Measurements from ENCODE around the gene PADI3. TPM values are rescaled to one million over a fixed set of nuclear protein-coding genes. Genes with fewer than 3 reads are reported as not detected.

The PADI3 gene
- polyA plus RNA-seq, 3 donors: 0.06 to 0.25 TPM; not detected in 1

DNA sequence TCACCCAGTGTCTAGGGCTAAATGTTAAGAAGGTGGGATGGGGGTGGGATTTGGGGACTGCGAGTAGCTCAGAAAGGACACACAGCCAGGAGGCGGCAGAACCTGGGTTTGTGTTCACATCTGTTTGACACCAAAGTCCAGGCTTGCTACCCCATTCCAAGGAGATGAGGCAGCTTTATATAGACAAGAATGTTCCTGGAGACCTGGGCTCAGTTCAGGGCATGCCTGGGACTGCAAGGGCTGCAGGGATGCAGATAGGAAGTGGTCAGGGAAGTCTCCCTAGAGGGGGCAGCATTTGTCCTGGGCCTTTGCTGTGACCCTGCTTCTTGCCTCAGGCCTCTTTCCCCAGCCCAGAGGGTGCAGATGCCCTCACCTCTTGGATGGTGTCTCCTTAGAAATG lies 16.3 kb downstream of the PADI3 start:
- DNase-seq (ENCODE audit: low read depth in 3 of 3, low spot score in 2 of 3): no peak

DNA sequence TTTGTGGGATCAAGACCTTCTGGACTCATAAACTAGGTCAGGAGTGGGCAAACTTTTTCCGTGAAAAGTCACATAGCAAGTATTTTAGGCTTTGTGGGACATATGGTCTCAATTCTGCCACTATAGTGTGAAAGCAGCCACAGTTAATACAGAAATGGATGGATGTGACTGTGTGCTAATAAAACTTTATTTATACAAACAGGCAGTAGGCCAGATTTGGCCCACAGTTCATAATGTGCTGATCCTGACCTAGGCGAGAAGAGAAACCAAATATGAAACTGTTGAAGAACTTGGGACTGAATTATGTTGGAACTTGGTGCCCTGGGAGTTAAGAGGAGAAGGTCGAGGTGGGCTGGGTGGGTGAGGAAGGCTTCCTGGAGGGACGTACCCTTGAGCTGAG lies 17.1 kb downstream of the PADI3 start:
- DNase-seq (ENCODE audit: low read depth in 3 of 3, low spot score in 2 of 3): no peak

DNA sequence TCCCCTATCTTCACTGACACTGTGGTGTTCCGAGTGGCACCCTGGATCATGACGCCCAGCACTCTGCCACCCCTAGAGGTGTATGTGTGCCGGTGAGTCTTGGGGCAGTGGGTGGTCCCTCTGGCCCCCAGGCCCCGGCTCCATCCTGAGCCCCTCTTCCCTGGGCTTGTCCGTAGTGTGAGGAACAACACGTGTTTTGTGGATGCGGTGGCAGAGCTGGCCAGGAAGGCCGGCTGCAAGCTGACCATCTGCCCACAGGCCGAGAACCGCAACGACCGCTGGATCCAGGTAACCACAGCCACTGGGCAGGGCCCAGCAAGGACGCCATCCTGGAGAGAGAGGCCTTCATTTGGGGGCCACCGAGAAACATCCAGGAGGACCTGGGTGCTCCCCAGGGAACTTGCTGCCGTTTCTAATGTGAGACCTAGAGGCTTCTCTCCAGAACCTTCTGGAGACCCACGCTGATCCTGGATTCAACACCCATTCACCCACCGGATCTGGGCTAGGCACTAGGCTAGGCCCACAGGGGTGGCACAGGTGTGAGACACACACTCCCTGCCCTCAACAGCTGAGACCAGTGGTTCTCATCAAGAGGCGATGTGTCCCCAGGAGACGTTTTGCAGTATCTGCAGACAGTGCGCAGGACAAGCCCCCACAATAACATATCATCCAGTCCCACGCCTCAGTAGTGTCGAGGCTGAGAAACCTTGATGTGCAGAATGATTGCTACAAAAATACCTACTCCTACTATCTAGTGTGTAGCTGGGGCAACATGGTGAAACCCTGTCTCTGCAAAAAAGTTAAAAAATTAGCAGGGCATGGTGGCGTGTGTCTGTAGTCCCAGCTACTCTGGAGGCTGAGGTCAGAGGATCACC lies 22.2 kb downstream of the PADI3 start:
- DNase-seq (ENCODE audit: low read depth in 3 of 3, low spot score in 2 of 3): no peak

DNA sequence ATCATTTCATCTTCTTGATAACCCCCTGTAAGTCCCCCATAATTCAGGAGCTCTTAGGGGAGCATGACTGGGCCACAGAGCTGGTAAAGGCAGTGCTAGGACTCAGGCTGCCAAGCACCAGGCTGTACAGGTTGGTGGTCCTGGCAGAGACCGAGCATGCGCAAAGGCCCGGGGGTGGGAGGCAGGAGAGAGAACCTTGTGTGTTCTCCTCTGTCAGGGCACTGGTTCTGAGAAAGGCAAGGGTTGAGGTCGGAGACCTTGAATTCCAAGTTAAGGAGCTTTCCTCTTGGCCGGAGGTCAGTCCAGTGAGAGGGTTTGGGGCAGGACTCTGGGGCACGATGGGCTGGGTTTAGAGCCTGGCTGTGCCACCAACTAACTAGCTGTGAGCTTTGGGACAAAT lies 23.2 kb downstream of the PADI3 start:
- DNase-seq (ENCODE audit: low read depth in 3 of 3, low spot score in 2 of 3): no peak

DNA sequence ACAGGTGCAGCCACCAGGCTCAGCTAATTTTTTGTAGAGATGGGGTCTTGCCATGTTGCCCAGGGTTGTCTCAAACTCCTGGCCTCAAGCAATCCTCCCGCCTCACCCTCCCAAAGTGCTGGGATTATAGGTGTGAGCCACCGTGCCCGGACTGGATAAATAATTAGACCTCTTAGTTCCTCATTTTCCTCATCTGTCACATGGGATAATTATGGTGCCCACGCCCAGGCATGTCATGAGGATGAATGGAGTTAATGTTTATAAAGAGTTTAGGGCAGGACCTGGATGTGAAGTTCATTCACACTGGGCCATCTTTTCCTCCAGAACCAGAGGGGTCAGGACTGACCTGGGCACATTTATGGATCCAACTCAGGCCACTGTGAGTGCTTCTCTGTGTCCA lies 23.7 kb downstream of the PADI3 start:
- DNase-seq (ENCODE audit: low read depth in 3 of 3, low spot score in 2 of 3): no peak

DNA sequence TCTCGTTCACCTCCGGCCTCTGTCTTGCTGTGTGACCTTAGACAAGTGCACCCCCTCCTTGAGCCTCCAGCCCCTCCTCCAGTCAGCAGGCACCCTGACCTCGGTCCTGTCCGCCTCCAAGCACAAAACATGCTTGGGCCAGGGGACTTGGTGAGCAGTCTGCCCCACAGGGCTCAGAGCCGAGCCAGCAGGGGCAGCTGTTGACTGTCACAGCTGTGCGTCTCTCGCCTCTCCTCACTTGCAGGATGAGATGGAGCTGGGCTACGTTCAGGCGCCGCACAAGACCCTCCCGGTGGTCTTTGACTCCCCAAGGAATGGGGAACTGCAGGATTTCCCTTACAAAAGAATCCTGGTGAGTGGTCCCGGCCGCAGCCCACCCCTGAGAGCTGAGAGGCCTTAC lies 24.2 kb downstream of the PADI3 start:
- DNase-seq (ENCODE audit: low read depth in 3 of 3, low spot score in 2 of 3): no peak

DNA sequence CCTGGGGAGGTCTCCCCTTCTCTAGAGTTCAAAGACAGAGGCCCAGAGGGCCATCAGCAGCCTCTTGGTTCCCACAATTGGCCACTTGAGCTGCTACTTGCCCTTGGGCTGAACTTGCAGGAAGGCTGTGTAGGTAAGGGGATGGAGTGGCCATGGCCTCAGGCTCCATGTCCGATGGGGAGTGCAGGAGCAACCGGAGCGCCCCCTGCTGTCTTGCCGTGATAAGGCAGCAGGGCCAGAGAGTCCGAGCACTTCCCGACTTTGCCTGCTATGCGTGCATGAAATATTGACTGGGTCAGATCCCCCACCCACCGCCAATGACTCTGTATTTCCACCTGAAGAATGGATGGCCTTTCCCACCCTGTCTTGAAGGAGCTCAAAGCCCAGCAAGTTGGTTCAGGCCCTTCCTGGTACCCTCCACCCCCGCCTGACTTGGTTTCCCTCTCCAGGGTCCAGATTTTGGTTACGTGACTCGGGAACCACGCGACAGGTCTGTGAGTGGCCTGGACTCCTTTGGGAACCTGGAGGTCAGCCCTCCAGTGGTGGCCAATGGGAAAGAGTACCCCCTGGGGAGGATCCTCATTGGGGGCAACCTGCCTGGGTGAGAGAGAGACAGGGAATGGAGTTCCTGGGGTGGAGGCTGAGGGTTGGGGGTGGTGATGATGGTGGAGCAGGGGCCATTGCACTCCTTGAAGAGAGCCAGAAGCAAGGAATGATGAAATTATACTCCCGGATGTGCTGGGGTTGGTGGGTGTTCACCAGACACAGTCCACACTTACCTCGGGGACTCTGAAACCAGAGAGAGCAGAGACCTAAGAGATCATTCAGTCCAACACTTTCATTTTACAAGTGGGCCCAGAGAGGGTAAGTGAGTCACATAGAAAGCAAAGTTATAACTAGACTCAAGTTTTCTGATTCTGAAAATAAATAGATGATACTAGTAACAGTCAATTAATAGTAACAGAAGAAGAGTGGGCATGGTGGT lies 25.6 kb downstream of the PADI3 start:
- peak in 1 of 3 donors; percentile 18 for DNase-seq (ENCODE audit: low read depth in 3 of 3, low spot score in 2 of 3)

DNA sequence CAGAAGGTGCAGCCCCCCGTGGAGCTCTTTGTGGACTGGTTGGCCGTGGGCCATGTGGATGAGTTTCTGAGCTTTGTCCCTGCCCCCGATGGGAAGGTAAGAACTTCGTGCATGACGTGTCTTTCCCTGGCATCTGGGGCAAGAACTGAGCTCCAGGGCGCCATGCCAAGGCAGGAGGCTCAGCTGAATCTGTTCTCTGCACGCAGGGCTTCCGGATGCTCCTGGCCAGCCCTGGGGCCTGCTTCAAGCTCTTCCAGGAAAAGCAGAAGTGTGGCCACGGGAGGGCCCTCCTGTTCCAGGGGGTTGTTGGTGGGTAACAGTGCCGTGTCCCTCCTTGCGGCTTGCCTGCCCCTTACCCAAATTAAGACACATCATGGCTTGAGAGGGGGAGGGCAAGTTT lies 27.7 kb downstream of the PADI3 start:
- DNase-seq (ENCODE audit: low read depth in 3 of 3, low spot score in 2 of 3): no peak

DNA sequence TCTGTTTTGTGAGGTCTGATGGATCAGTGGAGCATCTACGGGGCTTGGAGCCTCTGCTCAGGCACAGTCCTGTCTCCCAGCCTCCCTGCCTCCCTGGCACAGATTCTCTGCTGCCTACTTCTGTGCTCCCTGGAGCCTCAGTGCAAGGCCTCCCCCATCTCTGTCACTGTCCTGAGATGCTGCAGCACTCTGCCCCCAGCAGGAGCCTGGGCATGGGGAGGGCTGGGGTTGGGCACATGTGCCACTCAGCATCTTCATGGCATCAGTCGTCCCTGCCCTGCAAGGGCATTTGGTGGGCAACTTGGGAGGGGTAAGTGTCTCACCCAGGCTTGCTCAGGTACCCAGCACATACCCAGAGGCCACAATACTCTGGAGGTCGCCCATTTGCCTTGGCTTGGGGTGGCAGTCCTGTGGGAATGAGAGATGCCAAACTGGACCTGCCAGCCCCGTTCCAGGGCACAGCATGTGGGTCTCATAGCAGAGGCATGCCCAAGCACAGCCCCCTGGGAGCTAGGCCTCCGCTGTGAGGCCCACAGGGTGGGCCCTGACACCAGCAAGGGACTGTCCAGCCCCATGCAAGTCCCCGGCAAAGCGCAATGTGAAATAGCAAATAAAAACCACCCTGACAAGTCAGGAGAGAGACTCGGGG lies 28.7 kb downstream of the PADI3 start:
- no peak for DNase-seq (ENCODE audit: low read depth in 3 of 3, low spot score in 2 of 3)

DNA sequence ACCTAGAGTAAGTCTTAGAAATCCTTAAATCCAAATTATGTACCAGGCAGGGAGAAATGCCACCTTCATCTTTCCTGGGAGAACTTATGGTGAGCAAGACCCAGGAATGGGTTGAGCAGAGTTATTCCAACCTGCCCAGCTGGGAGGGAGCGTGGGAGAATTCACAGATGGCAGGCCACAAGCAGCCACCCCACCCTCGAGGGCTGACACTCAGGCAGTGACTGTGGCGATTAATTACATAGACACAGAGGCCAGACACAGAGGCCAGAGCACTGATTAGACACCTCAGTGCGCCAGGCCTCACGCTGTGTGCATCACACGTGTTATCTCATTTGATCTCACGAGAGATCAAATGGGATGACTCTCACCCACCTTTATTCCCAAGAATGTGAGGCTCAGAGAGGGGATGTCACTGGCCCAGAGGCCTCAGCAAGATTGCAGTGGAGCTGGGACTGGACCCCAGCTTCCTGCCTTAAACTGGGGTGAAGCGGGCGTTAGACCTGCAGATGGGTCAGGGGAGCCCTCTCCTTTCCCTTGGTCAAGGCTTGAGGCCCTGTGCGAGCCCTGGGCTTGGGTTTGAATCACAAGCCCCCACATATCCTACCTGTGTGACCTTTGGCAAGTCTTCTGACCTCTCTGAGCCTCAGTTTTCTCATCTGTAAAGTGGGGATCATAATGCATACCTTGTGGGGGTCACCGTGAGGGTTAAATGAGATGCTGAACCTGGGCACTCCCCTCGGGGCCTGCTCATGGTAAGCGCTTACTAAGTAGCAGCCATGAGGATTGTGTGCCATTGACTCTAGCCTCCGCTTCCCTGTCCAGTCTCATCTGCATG lies 30.3 kb downstream of the PADI3 start:
- no peak for DNase-seq (ENCODE audit: low read depth in 3 of 3, low spot score in 2 of 3)

DNA sequence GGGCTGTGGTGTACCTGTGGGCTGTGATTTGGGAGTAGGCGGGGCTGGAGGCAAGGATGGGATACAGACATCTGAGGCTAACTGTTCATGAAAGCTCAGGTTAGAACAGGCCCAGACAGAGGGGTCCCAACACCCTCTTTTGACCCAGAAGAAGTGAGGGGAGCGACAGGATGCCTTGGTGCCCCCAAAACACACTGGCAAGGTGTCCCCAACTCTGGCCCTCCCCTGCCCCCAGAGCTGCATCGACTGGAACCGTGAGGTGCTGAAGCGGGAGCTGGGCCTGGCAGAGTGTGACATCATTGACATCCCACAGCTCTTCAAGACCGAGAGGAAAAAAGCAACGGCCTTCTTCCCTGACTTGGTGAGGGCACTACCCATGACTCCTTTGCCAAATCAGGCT lies 31.5 kb downstream of the PADI3 start:
- no peak for DNase-seq (ENCODE audit: low read depth in 3 of 3, low spot score in 2 of 3)

DNA sequence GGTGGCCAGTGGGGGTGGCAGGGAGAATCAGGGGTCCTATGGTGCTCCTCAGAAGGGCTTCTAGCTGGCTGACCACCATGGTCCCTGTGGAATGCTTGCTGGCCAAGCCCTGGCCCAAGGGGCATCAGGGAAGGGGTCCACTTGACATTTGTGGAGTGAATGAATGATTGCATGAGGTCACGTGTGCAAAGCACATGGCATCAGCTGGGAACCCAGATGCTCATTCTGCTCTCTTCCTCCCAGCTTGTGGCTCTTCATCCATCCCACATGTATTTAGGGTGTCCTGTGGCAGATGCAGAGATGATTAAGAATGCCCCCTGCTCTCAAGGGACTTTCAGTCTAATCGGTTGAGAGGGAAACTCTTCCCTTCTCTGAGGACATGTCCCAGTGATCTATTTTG lies 32.0 kb downstream of the PADI3 start:
- DNase-seq (ENCODE audit: low read depth in 3 of 3, low spot score in 2 of 3): no peak

DNA sequence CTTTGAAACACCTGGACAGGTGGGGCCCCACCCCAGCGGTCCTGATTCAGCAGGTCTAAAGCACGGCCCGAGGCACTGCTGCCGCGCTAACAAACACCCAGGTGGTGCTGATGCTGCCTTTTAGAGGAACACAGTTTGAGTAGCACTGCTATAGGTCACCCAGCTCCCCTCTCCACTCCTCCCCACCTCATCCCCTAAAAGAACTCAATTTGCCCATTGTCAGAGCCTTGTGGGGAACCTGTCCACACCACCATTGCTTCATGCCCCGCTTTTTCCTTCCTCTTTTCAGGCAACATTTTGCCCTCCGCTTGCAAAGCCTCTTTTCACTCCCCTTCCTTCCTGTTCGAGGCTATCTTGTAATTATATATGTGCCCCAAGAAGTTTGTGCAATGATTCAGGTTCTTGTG lies 32.9 kb downstream of the PADI3 start:
- no peak for DNase-seq (ENCODE audit: low read depth in 3 of 3, low spot score in 2 of 3)

DNA sequence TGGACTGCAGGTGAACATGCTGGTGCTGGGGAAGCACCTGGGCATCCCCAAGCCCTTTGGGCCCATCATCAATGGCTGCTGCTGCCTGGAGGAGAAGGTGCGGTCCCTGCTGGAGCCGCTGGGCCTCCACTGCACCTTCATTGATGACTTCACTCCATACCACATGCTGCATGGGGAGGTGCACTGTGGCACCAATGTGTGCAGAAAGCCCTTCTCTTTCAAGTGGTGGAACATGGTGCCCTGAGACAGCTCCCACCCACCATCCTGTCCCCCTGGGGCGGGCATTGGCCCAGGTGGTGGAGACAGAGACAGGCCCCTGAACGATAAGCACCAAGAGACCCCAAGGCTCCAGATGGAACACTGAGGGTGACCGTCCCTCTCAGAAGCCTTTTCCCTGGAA lies 33.9 kb downstream of the PADI3 start:
- no peak for DNase-seq (ENCODE audit: low read depth in 3 of 3, low spot score in 2 of 3)

DNA sequence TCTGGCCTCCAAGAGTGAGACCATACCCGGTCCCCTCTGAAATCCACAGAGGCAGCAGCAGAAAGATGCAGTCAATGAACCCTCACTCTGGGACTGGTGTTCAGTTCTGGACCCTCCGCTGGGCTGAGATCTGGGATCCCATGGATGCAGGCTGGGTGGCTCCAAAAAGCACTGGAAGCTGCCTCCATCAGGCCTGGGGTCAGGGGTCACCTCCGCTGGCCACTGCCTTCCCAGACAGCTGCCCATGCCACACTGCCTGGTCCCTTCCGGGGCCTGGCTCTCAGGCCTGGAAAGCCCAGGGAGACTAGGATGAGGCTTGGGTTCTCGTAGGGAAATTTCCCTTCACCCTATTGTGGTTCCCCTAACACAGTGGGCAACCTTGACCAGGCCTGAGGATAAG lies 37.7 kb downstream of the PADI3 start:
- no peak for DNase-seq (ENCODE audit: low read depth in 3 of 3, low spot score in 2 of 3)

DNA sequence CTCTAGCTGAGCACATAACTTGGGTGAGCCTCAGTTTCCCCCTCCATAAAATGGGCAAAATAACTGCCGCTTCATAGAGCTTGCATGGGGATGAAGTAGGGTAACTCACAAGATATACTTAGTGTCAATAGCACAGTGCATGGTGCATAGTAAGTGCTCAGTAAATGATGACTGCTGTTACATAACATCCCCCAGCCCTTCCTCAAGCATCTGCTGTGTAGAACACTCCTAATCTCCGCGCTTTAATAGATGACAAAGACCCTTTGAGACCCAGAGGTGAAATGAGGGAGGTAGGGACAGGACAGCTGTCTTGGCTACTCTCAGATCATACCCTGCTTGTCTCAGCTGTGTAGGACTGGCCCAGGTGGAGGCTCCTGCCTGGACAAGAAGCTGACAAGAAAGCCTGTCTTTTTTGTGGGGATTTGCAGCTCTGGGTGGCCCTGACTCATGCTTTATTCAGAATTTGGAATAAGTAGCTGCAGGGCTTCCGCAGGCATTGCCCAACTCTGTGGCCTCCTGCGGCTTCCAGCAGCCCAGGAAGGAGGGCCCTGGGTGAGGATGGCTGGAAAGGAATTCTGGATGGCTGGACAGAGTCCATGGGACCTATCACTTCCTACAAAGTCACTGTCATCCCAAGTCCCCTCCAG lies 38.4 kb downstream of the PADI3 start:
- DNase-seq (ENCODE audit: low read depth in 3 of 3, low spot score in 2 of 3): no peak

DNA sequence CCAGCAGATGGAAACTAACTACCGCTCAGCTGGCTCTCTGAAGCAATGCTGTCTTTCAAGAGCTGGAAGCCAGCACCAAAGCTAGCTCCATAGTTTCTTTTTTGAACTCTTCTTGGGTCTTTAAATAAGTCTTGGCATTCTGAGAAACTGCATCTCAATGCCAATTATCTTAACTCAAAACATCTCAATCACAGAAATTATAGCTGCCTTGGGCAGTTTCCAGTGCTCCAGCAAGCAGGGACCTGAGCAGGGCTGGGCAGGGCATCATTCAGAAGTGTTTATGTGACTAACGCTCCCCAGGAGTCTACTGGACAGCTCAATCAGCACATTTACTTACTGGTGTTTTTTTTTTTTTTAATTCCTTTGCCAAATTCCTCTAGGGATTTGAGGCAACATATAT lies 40.8 kb downstream of the PADI3 start:
- no peak for DNase-seq (ENCODE audit: low read depth in 3 of 3, low spot score in 2 of 3)

DNA sequence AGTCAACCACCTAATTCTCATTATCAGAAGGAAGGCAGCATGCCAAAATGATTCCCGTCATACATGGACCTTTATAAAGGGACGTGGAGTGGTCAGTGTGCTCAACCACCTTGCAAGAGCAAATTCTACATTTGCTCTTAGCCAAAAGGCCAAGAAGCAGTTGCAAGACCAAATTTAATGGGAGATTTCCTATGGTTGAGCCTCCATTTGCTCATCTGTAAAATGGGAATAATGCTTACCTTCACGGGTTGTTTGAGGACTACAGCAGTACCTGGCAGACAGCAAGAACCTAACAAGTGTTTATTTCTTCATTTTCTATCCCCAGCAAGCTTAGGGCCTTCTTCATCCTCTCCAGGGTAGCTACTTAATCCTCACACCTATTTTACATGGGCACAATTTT lies 41.7 kb downstream of the PADI3 start:
- DNase-seq (ENCODE audit: low read depth in 3 of 3, low spot score in 2 of 3): no peak

DNA sequence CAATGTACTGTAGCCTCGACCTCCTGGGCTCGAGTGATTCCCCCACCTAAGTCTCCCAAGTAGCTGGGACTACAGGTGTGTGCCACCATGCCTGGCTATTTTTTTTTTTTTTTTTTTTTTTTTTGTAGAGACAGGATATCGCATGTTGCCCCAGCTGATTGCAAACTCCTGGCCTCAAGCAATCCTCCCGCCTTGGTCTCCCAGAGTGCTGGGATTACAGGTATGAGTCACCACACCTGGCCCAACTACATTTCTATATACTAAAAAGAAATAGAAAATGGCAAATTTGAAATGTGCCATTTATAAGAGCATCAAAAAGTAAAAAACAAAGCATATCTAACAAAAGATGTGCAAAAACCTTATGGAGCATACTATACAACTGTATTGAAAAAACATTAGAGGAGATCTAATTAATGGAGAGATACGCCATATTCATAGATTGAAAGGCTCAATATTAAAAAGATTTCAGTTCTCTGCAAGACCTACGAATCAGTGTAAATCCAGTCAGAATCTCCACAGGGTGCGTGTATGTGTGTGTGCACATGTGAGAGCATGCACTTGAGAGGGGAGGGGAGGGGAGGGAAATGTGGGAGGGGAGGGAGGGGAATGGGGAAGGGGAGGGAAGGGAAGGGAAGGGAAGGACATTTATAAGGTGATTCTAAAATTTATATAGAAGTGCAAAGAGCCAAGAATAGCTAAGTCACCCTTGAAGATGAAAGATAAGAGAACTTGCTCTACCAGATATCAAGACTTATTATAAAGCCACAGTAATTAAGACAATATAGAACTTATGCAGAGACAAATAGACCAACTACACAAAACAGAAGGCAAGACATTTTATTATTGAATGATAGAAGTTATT lies 43.6 kb downstream of the PADI3 start:
- no peak for DNase-seq (ENCODE audit: low read depth in 3 of 3, low spot score in 2 of 3)

Measured in right renal cortex interstitium (tissue), 3 donors.